ENCODE data around the gene DVL1.

Gene DVL1

GRCh38 chr1:1308756-1309250 lies 40.4 kb downstream of the DVL1 start:
- DNase-seq, result no peak

GRCh38 chr1:1307923-1308755 lies 41.1 kb downstream of the DVL1 start, which contains the start of the genes ACAP3 and PUSL1:
Gene ACAP3, minus strand, starts transcription at chr1:1307930. Its CDS starts 115 bp downstream, at chr1:1307815.
Gene PUSL1, plus strand, starts transcription at chr1:1308597. Its CDS starts 47 bp downstream, at chr1:1308644.
- DNase-seq, result peak; percentile 87

- no peak for DNase-seq
Observed at GRCh38 chr1:1307261-1307922, 41.8 kb downstream of the DVL1 start.

GRCh38 chr1:1306661-1307260 lies 42.5 kb downstream of the DVL1 start:
- no peak for DNase-seq

GRCh38 chr1:1306070-1306660 lies 43.1 kb downstream of the DVL1 start:
- no peak for DNase-seq

GRCh38 chr1:1305300-1306069 lies 43.7 kb downstream of the DVL1 start:
- DNase-seq, result peak; percentile 65

DNA sequence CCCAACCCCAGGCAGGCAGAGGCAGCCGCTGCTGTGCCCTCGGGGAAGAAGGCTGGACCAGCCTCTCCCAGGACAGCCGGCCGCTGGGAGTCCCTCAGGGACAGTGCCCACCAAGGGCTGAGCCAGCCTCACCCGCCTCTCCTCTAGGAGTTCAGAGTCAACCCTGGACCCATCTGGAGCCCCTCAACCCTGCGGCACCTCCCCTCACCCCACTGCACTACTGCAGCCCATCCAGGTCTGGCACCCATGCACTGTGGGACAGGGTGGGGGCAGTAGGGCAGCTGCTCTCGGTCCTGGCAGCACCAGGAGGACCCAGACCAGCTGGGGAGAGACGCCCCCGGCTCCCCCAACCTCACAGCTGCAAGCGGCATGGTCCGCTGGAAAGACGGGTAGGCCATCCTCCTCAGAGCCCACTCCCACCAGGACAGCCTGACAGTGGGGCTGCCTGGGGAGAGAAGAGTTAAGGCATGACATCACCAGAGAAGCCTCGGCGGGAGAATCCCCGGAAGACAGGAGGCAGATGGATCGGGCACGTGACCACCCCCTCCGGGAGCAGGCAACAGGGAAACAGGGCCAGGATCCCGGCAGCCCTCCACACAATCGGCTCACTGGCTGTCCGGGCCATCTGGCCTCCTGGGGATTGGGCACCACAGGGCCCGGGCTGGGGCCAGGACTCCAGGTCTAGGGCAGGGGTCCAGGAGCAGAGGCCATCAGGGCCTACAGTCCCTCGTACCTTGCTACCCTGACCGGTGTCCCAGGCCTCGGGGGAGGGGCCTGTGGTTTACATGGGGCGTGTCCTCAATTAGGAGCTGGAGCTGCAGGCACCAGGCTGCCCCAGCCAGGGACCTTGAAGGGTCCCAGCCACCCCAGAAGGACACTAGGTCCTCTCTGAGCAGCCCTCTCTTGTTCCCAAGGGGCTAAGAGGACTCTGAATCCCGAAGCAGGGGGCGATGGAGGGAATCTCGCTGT lies 44.6 kb downstream of the DVL1 start:
- no peak for DNase-seq

DNA sequence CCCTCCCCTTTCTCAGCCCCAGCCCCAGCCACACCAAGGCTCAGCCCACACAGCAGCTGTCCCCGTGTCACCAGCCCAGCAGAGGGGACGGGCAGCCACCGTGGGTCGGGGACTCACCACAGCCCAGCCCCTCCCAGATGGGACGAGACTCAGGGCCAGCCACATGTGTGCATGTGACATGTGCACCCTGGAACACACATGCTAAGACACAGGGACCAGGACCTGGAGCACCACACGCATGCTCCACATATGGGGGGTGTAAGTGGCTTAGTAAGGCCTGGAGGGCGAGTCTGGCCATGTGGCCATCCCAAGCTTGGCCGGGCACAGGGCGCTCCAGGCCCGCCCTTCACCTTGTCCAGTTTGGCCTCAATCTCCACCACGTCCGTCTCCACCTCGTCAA lies 45.5 kb downstream of the DVL1 start:
- no peak for DNase-seq

GRCh38 chr1:1302951-1303509 lies 46.2 kb downstream of the DVL1 start:
- no peak for DNase-seq

GRCh38 chr1:1302006-1302430 lies 47.2 kb downstream of the DVL1 start:
- no peak for DNase-seq

- no peak for DNase-seq
Observed at GRCh38 chr1:1300352-1300739, 48.9 kb downstream of the DVL1 start.

- DNase-seq, result no peak
Observed at GRCh38 chr1:1299686-1300351, 49.4 kb downstream of the DVL1 start.

GRCh38 chr1:1298861-1299685 lies 50.1 kb downstream of the DVL1 start:
- no peak for DNase-seq

- DNase-seq, result no peak
Observed at GRCh38 chr1:1297802-1298424, 51.3 kb downstream of the DVL1 start.

GRCh38 chr1:1296070-1297061 lies 52.9 kb downstream of the DVL1 start:
- no peak for DNase-seq

- DNase-seq, result no peak
Observed at GRCh38 chr1:1295154-1295923, 53.9 kb downstream of the DVL1 start.

Measured in stimulated activated CD4-positive, alpha-beta T cell treated with anti-CD3 and anti-CD28 coated beads, Interleukin-4, amount 100 ng/mL, for 24 hours (primary cell).